Forelimb muscle (tissue), 1 donor: ENCODE results near the gene NUBP1. TPM values are rescaled to one million over a fixed set of nuclear protein-coding genes. Genes with fewer than 3 reads are reported as not detected.

Source experiments
- DNase-seq: peaks from one replicate; pipeline ENCODE4 v3.0.0-alpha.2; 2013; ENCODE audit warnings: low read depth
- polyA plus RNA-seq: library from polyadenylated mRNA; unstranded; fragments of 120-200 nt; gene quantifications from one replicate; pipeline ENCODE4 v1.2.1, GENCODE V29; 2013; ENCODE audit not compliant: insufficient read length

NUBP1 gene
- polyA plus RNA-seq, 1 donor = 31.2 TPM

DNA sequence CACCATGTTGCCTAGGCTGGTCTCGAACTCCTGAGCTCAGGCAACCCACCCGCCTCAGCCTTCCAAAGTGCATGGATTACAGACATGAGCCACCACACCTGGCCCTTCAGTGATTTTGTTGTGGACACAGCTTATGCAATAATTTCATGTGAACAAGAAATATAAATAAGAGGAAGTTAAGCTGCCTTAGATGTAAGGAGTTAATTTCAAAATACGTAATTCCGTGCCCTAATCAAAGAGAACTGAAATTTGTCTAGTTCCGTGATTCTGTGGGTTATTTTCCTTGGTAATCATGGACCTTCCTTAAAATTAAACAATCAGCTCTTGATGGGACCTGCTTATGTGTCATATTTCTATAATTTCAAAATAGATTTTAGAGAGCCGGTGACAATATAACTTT, 63.1 kb downstream of the NUBP1 start:
- no peak for DNase-seq

DNA sequence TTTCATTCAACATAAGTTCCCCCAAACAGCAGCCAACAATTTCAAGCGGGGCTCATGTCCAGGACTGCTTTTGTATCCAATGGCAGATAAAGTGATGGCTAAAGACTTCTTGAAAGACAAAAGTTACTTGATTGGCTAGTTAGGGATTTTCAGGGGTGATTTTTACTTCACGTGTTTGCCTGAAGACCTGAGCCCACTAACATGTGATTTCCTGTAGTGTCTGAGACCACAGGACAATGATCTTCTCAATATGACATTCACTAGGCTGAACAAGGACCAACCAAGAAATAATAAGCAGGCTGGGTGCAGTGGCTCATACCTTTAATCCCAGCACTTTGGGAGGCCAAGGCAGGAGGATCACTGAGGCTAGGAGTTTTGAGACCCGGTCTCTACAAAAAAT, 64.6 kb downstream of the NUBP1 start:
- DNase-seq = no peak

DNA sequence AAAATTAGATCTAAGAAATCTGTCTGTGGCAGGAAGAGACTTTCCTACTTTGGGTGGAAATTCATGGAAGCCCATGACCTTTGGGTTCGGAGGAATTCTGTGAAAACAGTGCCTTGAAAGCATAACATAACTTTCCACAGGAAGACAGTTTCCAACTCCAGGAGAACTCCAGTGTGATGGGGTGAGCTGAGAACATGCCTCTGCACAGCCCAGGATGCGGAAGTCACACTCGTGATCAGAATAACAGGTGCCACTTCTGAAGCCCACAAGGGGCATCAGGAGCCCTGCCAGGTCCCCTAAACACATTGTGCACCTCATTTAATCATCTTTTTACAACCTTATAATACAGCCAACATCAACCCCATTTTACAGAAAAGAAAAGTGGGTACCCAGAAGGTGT, 65.2 kb downstream of the NUBP1 start:
- no peak for DNase-seq

DNA sequence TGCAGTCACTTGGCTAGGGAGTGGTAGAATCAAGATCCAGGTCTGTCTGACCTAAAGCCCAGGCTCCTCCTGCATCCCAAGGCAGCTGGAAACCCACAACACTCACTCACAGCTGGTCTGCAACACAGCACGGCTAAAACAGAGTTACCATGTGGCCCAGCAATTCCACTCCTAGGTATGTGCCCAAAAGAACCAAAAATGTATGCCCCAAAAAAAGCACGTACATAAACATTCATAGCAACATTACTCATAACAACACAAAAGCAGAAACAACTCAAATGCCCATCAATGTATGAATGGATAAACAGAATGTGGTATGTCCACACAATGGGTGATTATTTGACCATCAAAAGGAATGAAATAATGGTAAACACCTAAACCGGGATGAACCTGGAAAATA, 66.1 kb downstream of the NUBP1 start:
- DNase-seq = no peak

DNA sequence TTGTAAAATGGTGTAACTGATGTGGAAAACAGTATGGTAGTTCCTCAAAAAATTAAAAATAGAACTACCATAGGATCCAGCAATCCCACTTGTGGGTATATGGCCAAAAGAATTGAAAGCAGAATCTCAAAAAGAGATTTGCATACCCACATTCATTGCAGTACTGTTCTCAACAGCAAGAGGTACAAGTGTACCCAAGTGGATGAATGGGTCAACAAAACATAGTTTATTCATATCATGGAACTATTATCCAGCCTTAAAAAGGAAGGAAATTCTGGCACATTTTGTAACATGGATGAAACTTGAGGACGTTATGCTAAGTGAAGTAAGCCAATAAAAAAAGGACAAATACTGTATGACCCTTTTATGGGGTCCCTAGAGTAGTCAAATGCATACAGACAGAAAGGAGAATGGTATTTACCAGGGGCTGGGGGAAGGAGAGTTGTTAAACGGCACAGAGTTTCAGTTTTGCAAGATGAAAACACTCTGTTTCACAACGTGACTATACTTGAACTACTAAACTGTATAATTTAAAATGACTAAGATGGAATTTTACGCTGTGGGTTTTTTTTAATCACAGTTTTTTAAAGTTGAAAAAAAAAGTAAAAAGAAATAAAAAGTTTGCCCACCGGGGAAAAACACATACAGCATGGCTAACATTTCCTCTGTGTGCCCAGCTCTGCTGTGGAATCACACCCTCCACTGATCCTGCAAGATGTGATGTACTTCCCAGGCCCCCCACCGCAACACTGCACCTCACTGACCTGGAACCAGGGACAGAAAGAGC, 68.9 kb downstream of the NUBP1 start:
- no peak for DNase-seq

DNA sequence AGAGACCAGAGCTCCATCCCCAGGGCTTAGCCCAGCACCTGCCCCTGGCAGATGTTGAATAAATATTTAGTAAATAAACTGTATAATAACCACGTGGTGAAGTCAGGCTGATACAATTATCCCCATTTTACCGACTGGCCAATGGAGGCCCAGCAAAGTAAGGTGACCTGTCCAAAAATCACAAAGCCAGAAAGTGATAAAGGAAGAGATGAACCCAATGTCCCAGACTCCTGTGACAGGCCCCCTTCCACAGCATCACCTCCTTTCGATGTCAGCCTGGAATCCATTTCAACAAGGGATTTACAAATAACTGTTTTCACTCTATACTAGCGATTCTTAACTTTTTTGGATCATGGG, 69.4 kb downstream of the NUBP1 start:
- DNase-seq = no peak

DNA sequence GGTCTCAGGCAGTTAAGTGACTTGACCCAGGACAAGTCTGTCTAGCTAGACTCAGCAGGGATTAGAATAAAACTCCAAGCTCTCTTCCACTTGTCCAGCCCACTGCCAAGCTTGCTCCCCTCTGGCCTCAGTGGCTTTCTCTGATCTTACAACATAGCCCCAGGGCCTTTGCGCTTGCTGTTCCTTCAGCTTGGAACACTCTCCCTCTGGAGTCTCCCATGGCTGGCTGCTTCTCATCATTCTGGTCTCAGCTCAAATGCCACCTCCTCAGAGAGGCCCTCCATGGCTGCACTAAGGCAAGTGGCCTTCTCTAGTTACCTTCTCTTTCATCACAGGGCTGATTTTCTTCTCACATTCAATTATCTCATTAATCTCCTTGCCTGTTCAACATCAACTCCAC, 73.9 kb downstream of the NUBP1 start:
- DNase-seq = no peak

DNA sequence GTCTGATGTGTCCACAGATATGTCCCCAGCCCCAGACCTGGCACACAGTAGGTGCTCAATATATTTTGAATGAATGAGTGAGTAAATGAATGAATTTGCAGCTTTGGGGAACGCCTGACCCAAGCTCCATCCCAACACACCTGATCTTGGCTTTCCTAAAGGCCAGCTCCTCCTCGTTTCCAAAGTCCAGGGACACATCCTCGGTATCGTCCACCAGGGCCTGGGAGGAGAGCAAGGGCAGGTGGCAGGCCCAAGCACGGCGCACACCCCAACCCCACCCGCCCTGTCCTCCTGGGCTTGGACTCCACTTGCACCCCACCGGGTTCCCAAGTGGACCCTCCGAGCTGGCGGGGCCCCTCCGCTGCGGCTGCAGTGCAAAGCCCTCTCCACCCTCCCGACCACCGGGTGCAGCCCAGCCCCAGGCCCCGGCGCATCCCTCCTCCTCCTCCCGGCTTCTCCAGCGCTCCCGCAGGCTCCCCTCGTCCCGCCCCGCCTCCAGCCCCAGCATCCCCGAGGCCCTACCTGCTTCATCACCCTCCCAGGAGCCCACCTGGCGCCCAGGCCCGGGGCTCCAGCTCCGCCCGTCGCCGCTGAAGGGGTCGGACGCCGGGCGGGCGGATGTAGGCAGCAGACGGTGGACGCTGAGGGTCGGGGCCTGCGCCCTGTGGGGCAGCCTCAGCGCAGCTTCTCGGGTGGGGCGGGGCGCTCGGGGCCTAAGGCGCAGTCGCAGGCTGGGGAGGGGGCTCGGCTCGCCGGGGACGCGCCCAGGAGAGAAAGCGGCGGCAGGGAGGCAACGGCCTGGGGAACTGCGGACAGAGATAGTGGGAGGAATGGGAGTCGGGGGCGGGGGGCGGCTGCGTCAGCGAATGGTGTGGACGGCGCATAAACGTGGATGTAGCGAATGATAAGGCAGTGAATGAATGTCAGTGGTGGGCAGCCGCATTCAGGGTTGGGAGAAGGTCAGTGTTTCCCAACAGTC, 74.6 kb downstream of the NUBP1 start, which contains the start of gene TVP23A:
Gene TVP23A (minus strand): TSS at position 832 of the 979 bp plus-strand sequence. CDS start 301 bp downstream, at position 531.
- no peak for DNase-seq

Other genes starting within 250 kb of the NUBP1 start
- gene EMP2, start 163.2 kb upstream of the NUBP1 start, polyA plus RNA-seq = 53.0 TPM
- 0.20 TPM for gene TEKT5, start 48.9 kb upstream of the NUBP1 start, polyA plus RNA-seq
- 2.3 TPM for gene TVP23A, start 75.0 kb downstream of the NUBP1 start, polyA plus RNA-seq
- 3.2 TPM for gene CIITA, start 133.4 kb downstream of the NUBP1 start, polyA plus RNA-seq
- 56.9 TPM for gene DEXI, start 198.6 kb downstream of the NUBP1 start, polyA plus RNA-seq
- gene CLEC16A, start 200.7 kb downstream of the NUBP1 start, polyA plus RNA-seq = 14.5 TPM